NCI-H526 (cell line): ENCODE measurements around the gene C4orf17.

Source experiments
- DNase-seq, 2 experiments: peaks; one replicate each; lab custom pipeline; 2025; lab: John Stamatoyannopoulos, UW

The C4orf17 gene

GRCh38 chr4:99536848-99537247 is 26.0 kb downstream of the C4orf17 start:
- DNase-seq = no peak

GRCh38 chr4:99537674-99538073 is 26.9 kb downstream of the C4orf17 start:
- no peak for DNase-seq

GRCh38 chr4:99540277-99540939 is 29.6 kb downstream of the C4orf17 start:
- DNase-seq = no peak

- DNase-seq = no peak
Measured at GRCh38 chr4:99552872-99553271, 42.1 kb downstream of the C4orf17 start.

GRCh38 chr4:99563310-99564186 is 52.7 kb downstream of the C4orf17 start, which contains the start of gene TRMT10A:
TRMT10A (minus strand) TSS chr4:99564039; CDS start chr4:99559338, 4,701 bp downstream.
- DNase-seq = peak; percentile 91 to 94

- DNase-seq = no peak
Measured at GRCh38 chr4:99564921-99565320, 54.1 kb downstream of the C4orf17 start.

GRCh38 chr4:99571883-99572282 is 61.1 kb downstream of the C4orf17 start:
- DNase-seq = no peak

- peak; percentile 13 to 54 for DNase-seq
Measured at GRCh38 chr4:99572527-99573240, 61.9 kb downstream of the C4orf17 start.

GRCh38 chr4:99573735-99574368 is 63.0 kb downstream of the C4orf17 start:
- no peak for DNase-seq

- DNase-seq = no peak
Measured at GRCh38 chr4:99574530-99575324, 63.9 kb downstream of the C4orf17 start, which contains the start of gene MTTP. MTTP (plus strand) TSS chr4:99574824; CDS start chr4:99574910, 86 bp downstream.

- no peak for DNase-seq
Measured at GRCh38 chr4:99578714-99579113, 67.9 kb downstream of the C4orf17 start.

- no peak for DNase-seq
Measured at GRCh38 chr4:99585516-99585915, 74.7 kb downstream of the C4orf17 start.

- DNase-seq = no peak
Measured at GRCh38 chr4:99586322-99586721, 75.5 kb downstream of the C4orf17 start.

- DNase-seq = no peak
Measured at GRCh38 chr4:99586797-99587196, 76.0 kb downstream of the C4orf17 start.

- DNase-seq = no peak
Measured at GRCh38 chr4:99587309-99587708, 76.5 kb downstream of the C4orf17 start.

GRCh38 chr4:99587803-99588202 is 77.0 kb downstream of the C4orf17 start:
- DNase-seq = no peak

- DNase-seq = no peak
Measured at GRCh38 chr4:99591757-99592156, 80.9 kb downstream of the C4orf17 start.
